Mucosa of rectum (tissue), 2 donors: Measurements from ENCODE around the gene GALNT9.

Experiments
- H3K27ac ChIP-seq, 2 donors: one replicate each; pipeline ENCODE4 v1.7.0; 2013; ENCODE audit warnings: inconsistent platforms in 2 of 2, low read depth in 2 of 2, low read length in 2 of 2
- H3K27me3 ChIP-seq, 2 donors: one replicate each; pipeline ENCODE4 v1.7.0; 2013; ENCODE audit warnings: low read length in 2 of 2; ENCODE audit not compliant: control insufficient read depth in 2 of 2, insufficient read depth in 2 of 2
- H3K36me3 ChIP-seq, 2 donors: one replicate each; pipeline ENCODE4 v1.7.0; 2013; ENCODE audit warnings: low read length in 2 of 2; ENCODE audit not compliant: control insufficient read depth in 2 of 2, insufficient read depth in 2 of 2
- H3K4me1 ChIP-seq, 2 donors: one replicate each; pipeline ENCODE4 v1.7.0; 2013; ENCODE audit warnings: low read length in 2 of 2, mild to moderate bottlenecking in 1 of 2; ENCODE audit not compliant: control insufficient read depth in 2 of 2, insufficient read depth in 2 of 2
- H3K4me3 ChIP-seq, 2 donors: one replicate each; pipeline ENCODE4 v1.7.0; 2013; ENCODE audit warnings: low read length in 2 of 2
- H3K9ac ChIP-seq, 2 donors: one replicate each; pipeline ENCODE4 v1.7.0; 2013; ENCODE audit warnings: low read length in 2 of 2, low read depth in 1 of 2, mild to moderate bottlenecking in 1 of 2
- H3K9me3 ChIP-seq, 2 donors: one replicate each; pipeline ENCODE4 v1.7.0; 2013; ENCODE audit warnings: low read length in 2 of 2; ENCODE audit not compliant: control insufficient read depth in 2 of 2
- donor health status: healthy.
- donor health status: Normal muscosa, but diverticular disease.

Gene GALNT9

GRCh38 chr12:132237772-132238487, 91.5 kb downstream of the GALNT9 start:
- Histone ChIP-seq H3K27me3 (no peaks in the 10 kb centered on the region), H3K4me3 (no peak overlapping the region), H3K4me1 (no peaks in the 10 kb centered on the region), H3K36me3 (no peaks in the 10 kb centered on the region), H3K9me3 (no peaks in the 10 kb centered on the region), H3K9ac (no peak overlapping the region), H3K27ac (no peak overlapping the region)

- H3K27ac ChIP-seq = no peak overlapping the region
- H3K9ac ChIP-seq = no peak overlapping the region
- no peaks in the 10 kb centered on the region for H3K27me3 ChIP-seq
- H3K36me3 ChIP-seq = no peaks in the 10 kb centered on the region
- H3K4me3 ChIP-seq = no peak overlapping the region
- no peaks in the 10 kb centered on the region for H3K9me3 ChIP-seq
- no peaks in the 10 kb centered on the region for H3K4me1 ChIP-seq
These were observed 92.2 kb downstream of the GALNT9 start for GRCh38 chr12:132236930-132237771.

GRCh38 chr12:132236129-132236929, 93.1 kb downstream of the GALNT9 start:
- no peaks in the 10 kb centered on the region for H3K9me3 ChIP-seq
- H3K4me1 ChIP-seq = no peaks in the 10 kb centered on the region
- no peaks in the 10 kb centered on the region for H3K27me3 ChIP-seq
- no peaks in the 10 kb centered on the region for H3K36me3 ChIP-seq
- H3K4me3 ChIP-seq = no peak overlapping the region
- H3K9ac ChIP-seq = no peak overlapping the region
- H3K27ac ChIP-seq = no peak overlapping the region

- Histone ChIP-seq H3K9ac (no peak overlapping the region), H3K27ac (no peak overlapping the region), H3K4me1 (no peaks in the 10 kb centered on the region), H3K27me3 (no peaks in the 10 kb centered on the region), H3K4me3 (no peak overlapping the region), H3K36me3 (no peaks in the 10 kb centered on the region), H3K9me3 (no peaks in the 10 kb centered on the region)
These were observed 94.1 kb downstream of the GALNT9 start for GRCh38 chr12:132235116-132235820.

- H3K27me3 ChIP-seq = peaks cover 0 to 2% of the 10 kb centered on the region in 2 donors
- H3K27ac ChIP-seq = no peak overlapping the region
- H3K36me3 ChIP-seq = no peaks in the 10 kb centered on the region
- H3K9ac ChIP-seq = no peak overlapping the region
- H3K4me3 ChIP-seq = no peak overlapping the region
- H3K9me3 ChIP-seq = no peaks in the 10 kb centered on the region
- H3K4me1 ChIP-seq = no peaks in the 10 kb centered on the region
These were observed 99.0 kb downstream of the GALNT9 start for GRCh38 chr12:132230381-132230780.

- H3K9ac ChIP-seq = no peak overlapping the region
- no peaks in the 10 kb centered on the region for H3K4me1 ChIP-seq
- no peak overlapping the region for H3K27ac ChIP-seq
- no peaks in the 10 kb centered on the region for H3K9me3 ChIP-seq
- H3K27me3 ChIP-seq = peaks cover 0 to 2% of the 10 kb centered on the region in 2 donors
- H3K4me3 ChIP-seq = no peak overlapping the region
- H3K36me3 ChIP-seq = no peaks in the 10 kb centered on the region
These were observed 99.5 kb downstream of the GALNT9 start for GRCh38 chr12:132229926-132230325.

GRCh38 chr12:132229193-132229760, 100.1 kb downstream of the GALNT9 start:
- Histone ChIP-seq H3K4me3 (no peak overlapping the region), H3K27ac (no peak overlapping the region), H3K9me3 (no peaks in the 10 kb centered on the region), H3K4me1 (no peaks in the 10 kb centered on the region), H3K9ac (no peak overlapping the region), H3K36me3 (no peaks in the 10 kb centered on the region), H3K27me3 (peaks cover 0 to 2% of the 10 kb centered on the region in 2 donors)

- Histone ChIP-seq H3K4me3 (no peak overlapping the region), H3K27ac (no peak overlapping the region), H3K4me1 (no peaks in the 10 kb centered on the region), H3K36me3 (no peaks in the 10 kb centered on the region), H3K27me3 (peaks cover 0 to 2% of the 10 kb centered on the region in 2 donors), H3K9ac (no peak overlapping the region), H3K9me3 (no peaks in the 10 kb centered on the region)
These were observed 100.8 kb downstream of the GALNT9 start for GRCh38 chr12:132228476-132229192.
